ENCODE measurements around the gene CLRN1.

CLRN1 gene

GRCh38 chr3:150975992-150976368 lies 3.5 kb upstream of the CLRN1 start:
- DNase-seq (ENCODE audit: low spot score): no peak

- no peak for DNase-seq (ENCODE audit: low spot score)
Observed at GRCh38 chr3:150975086-150975991, 2.8 kb upstream of the CLRN1 start.

- DNase-seq (ENCODE audit: low spot score): no peak
Observed at GRCh38 chr3:150970665-150971324, 1.7 kb downstream of the CLRN1 start.

GRCh38 chr3:150968341-150969035 lies 4.0 kb downstream of the CLRN1 start:
- DNase-seq (ENCODE audit: low spot score): no peak

- DNase-seq (ENCODE audit: low spot score): no peak
Observed at GRCh38 chr3:150965436-150965835, 7.1 kb downstream of the CLRN1 start.

- no peak for DNase-seq (ENCODE audit: low spot score)
Observed at GRCh38 chr3:150961949-150962348, 10.6 kb downstream of the CLRN1 start.

GRCh38 chr3:150960708-150961684 lies 11.5 kb downstream of the CLRN1 start:
- no peak for DNase-seq (ENCODE audit: low spot score)

- DNase-seq (ENCODE audit: low spot score): no peak
Observed at GRCh38 chr3:150958683-150959082, 13.8 kb downstream of the CLRN1 start.

GRCh38 chr3:150956376-150956775 lies 16.2 kb downstream of the CLRN1 start:
- DNase-seq (ENCODE audit: low spot score): no peak

GRCh38 chr3:150951923-150952322 lies 20.6 kb downstream of the CLRN1 start:
- no peak for DNase-seq (ENCODE audit: low spot score)

GRCh38 chr3:150945226-150946032 lies 27.1 kb downstream of the CLRN1 start:
- no peak for DNase-seq (ENCODE audit: low spot score)

- DNase-seq (ENCODE audit: low spot score): no peak
Observed at GRCh38 chr3:150942221-150942620, 30.3 kb downstream of the CLRN1 start.

- DNase-seq (ENCODE audit: low spot score): no peak
Observed at GRCh38 chr3:150936693-150937092, 35.8 kb downstream of the CLRN1 start.

- no peak for DNase-seq (ENCODE audit: low spot score)
Observed at GRCh38 chr3:150933473-150933995, 39.0 kb downstream of the CLRN1 start.

- DNase-seq (ENCODE audit: low spot score): no peak
Observed at GRCh38 chr3:150931745-150932144, 40.8 kb downstream of the CLRN1 start.

- DNase-seq (ENCODE audit: low spot score): no peak
Observed at GRCh38 chr3:150930839-150931238, 41.7 kb downstream of the CLRN1 start.

- no peak for DNase-seq (ENCODE audit: low spot score)
Observed at GRCh38 chr3:150928234-150928633, 44.3 kb downstream of the CLRN1 start.

GRCh38 chr3:150926328-150926727 lies 46.2 kb downstream of the CLRN1 start:
- no peak for DNase-seq (ENCODE audit: low spot score)

GRCh38 chr3:150925751-150926201 lies 46.8 kb downstream of the CLRN1 start:
- peak; percentile 66 for DNase-seq (ENCODE audit: low spot score)

- no peak for DNase-seq (ENCODE audit: low spot score)
Observed at GRCh38 chr3:150922611-150923010, 49.9 kb downstream of the CLRN1 start.
